ENCODE data around the gene PTPRM. TPM values are rescaled to one million over a fixed set of nuclear protein-coding genes. Genes with fewer than 3 reads are reported as not detected.

PTPRM gene
- total and polyA plus RNA-seq, 2 of the 8 experiments (the other 6 are each of a cell fraction or from before 2014, with no cell fraction given), result 4.1 to 7.0 TPM

DNA sequence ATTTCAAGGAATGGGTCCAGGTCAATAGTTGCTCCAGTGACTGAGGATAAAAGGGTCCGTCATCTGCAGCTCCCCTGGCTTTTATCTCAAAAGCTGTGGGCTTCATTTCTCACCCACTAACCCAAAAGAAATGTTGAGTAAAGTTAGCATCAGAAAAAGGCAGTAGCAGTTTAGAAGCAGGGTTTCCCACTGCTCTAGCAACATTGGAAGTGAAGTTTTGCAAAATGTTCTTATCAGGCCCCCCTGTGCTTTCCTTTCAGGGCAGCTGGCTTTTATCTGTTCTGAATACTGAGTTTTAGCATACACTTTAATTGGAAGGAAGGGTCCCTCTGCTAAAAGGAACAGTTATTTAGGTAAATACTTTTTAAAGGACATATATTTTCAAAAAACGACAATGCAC is 745.9 kb downstream of the PTPRM start (continued):
- TF ChIP-seq, protein P1, sequence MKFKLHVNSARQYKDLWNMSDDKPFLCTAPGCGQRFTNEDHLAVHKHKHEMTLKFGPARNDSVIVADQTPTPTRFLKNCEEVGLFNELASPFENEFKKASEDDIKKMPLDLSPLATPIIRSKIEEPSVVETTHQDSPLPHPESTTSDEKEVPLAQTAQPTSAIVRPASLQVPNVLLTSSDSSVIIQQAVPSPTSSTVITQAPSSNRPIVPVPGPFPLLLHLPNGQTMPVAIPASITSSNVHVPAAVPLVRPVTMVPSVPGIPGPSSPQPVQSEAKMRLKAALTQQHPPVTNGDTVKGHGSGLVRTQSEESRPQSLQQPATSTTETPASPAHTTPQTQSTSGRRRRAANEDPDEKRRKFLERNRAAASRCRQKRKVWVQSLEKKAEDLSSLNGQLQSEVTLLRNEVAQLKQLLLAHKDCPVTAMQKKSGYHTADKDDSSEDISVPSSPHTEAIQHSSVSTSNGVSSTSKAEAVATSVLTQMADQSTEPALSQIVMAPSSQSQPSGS (IDR thresholded peaks at IDR 0.05; ENCODE audit: low read length), result no peak
- no peak for TF ChIP-seq POLR2A (IDR thresholded peaks at IDR 0.05; ENCODE audit: control extremely low read depth in 1 of 2, low read depth in 2 of 2, low read length in 2 of 2)
- TF ChIP-seq TEAD4 (IDR thresholded peaks at IDR 0.05; ENCODE audit: low read depth, low read length), result no peak
- no peak for TF ChIP-seq FOSL1 (IDR thresholded peaks at IDR 0.05; ENCODE audit: insufficient read depth, low read depth, low read length)
- TF ChIP-seq EGR1 (IDR thresholded peaks at IDR 0.05; ENCODE audit: borderline replicate concordance, low read depth, low read length), result no peak
